Stomach (tissue), 9 donors: ENCODE results near the gene SMARCD2. TPM values are rescaled to one million over a fixed set of nuclear protein-coding genes. Genes with fewer than 3 reads are reported as not detected.
"Not testable (repeated sequence)": the region's sequence is repeated elsewhere in the genome, so short reads cannot be mapped to it uniquely, and the experiment has no call there.

Experiments
- DNase-seq, 2 donors: peaks; one replicate each; pipeline versions ENCODE4 v3.0.0 to v3.0.0-alpha.2; 2013 to 2019
- H3K27ac ChIP-seq, 5 donors: fragments of 200-600 bp in 4 of 5; sonication (generic) in 4 of 5; one replicate each; pipeline ENCODE4 v1.5.1; 2013 to 2019; ENCODE audit warnings: mild to moderate bottlenecking in 1 of 5, moderate library complexity in 1 of 5
- H3K27me3 ChIP-seq, 3 donors: fragments of 200-600 bp; sonication (generic); one replicate each; pipeline ENCODE4 v1.5.1; 2017 to 2019; ENCODE audit warnings: mixed run types in 1 of 3
- H3K36me3 ChIP-seq, 4 donors: fragments of 200-600 bp; sonication (generic); 1 replicate in 3 of 4; 2 replicates in 1 of 4; pipeline ENCODE4 v1.5.1; 2016 to 2019
- H3K4me1 ChIP-seq, 4 donors: fragments of 200-600 bp; sonication (generic); one replicate each; pipeline ENCODE4 v1.5.1; 2016 to 2019
- H3K4me3 ChIP-seq, 4 donors: fragments of 200-600 bp; sonication (generic) in 3 of 4; one replicate each; pipeline ENCODE4 v1.5.1; 2016 to 2019; ENCODE audit warnings: mild to moderate bottlenecking in 1 of 4
- H3K9me3 ChIP-seq, 4 donors: fragments of 200-600 bp; sonication (generic); one replicate each; pipeline ENCODE4 v1.5.1; 2016 to 2019
- EP300 ChIP-seq: sonication (generic); formaldehyde crosslinking; IDR thresholded peaks from one replicate; pipeline ENCODE4 v1.6.1; 2017; ENCODE audit warnings: antibody characterized with exemption
- POLR2A ChIP-seq, 4 donors: fragments of 450-650 bp; IDR thresholded peaks; one replicate each; pipeline ENCODE4 v1.6.1; 2016; ENCODE audit warnings: antibody characterized with exemption in 4 of 4, control low read depth in 2 of 4, mild to moderate bottlenecking in 1 of 4, moderate library complexity in 1 of 4
- POLR2AphosphoS5 ChIP-seq, 3 donors: sonication (generic); formaldehyde crosslinking; IDR thresholded peaks; one replicate each; pipeline ENCODE4 v1.6.1; 2016; ENCODE audit warnings: antibody characterized with exemption in 3 of 3
- WGBS, 5 donors: extraction: QIAGEN DNeasy Blood & Tissue Kit in 3 of 5; methylation state at CpG; one replicate each; pipeline versions ENCODE4 v1.1.5 to v1.1.7; 2013 to 2018; 5-methylcytosine and 5-hydroxymethylcytosine counted together
- intact Hi-C: fragments of 100-400 bp; cut with DNase I; formaldehyde crosslinking; loops from one replicate; pipeline ENCODE4 v1.15.1; 2023; ENCODE audit warnings: low total_unique reads
- polyA plus RNA-seq, 3 donors: library from polyadenylated mRNA; stranded (reverse); fragments of 200-250 nt; gene quantifications; one replicate each; pipeline ENCODE4 v1.2.3, GENCODE V29; 2013
- total RNA-seq, 5 donors: library from RNA; depleted of rRNA; stranded (reverse); fragments of >200 nt; gene quantifications; one replicate each; pipeline versions ENCODE4 v1.1.0 to v1.2.3, GENCODE V29; 2014 to 2016
- TF ChIP-seq, protein P1 (sequence below), 7 experiments: fragments of 450-650 bp in 4 of 7; fragments of 200-600 bp in 3 of 7; sonication (generic) in 3 of 7; IDR thresholded peaks; one replicate each; pipeline ENCODE4 v1.5.1; 2016 to 2019; ENCODE audit warnings: antibody characterized with exemption in 7 of 7, control low read depth in 2 of 7, mild to moderate bottlenecking in 1 of 7
- donor health status: healthy with polysubstance abuse.
- donor health status: Bipolar disorder and iron deficiency.
- donor health status: healthy.

Gene SMARCD2
- total and polyA plus RNA-seq, 8 donors: 65.1 to 244 (median 94.5) TPM

GRCh38 chr17:63859257-63859656 is 16.8 kb upstream of the SMARCD2 start:
- H3K4me1 ChIP-seq: no peaks in the 10 kb centered on the region
- WGBS, 5 donors: 48 to 88% (median 75%) methylated on average over 2 to 3 of the region's 3 CpGs
- H3K9me3 ChIP-seq: no peaks in the 10 kb centered on the region
- H3K27ac ChIP-seq: no peak overlapping the region
- intact Hi-C loops: no loop called here
- H3K36me3 ChIP-seq: no peaks in the 10 kb centered on the region
- TF ChIP-seq, protein P1, sequence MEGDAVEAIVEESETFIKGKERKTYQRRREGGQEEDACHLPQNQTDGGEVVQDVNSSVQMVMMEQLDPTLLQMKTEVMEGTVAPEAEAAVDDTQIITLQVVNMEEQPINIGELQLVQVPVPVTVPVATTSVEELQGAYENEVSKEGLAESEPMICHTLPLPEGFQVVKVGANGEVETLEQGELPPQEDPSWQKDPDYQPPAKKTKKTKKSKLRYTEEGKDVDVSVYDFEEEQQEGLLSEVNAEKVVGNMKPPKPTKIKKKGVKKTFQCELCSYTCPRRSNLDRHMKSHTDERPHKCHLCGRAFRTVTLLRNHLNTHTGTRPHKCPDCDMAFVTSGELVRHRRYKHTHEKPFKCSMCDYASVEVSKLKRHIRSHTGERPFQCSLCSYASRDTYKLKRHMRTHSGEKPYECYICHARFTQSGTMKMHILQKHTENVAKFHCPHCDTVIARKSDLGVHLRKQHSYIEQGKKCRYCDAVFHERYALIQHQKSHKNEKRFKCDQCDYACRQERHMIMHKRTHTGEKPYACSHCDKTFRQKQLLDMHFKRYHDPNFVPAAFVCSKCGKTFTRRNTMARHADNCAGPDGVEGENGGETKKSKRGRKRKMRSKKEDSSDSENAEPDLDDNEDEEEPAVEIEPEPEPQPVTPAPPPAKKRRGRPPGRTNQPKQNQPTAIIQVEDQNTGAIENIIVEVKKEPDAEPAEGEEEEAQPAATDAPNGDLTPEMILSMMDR (IDR thresholded peaks at IDR 0.05): no peak
- no peak for TF ChIP-seq POLR2AphosphoS5 (IDR thresholded peaks at IDR 0.05)
- no peak for TF ChIP-seq EP300
- no peak for TF ChIP-seq POLR2A (IDR thresholded peaks at IDR 0.05)
- H3K4me3 ChIP-seq: no peak overlapping the region
- DNase-seq: no peak
- no peaks in the 10 kb centered on the region for H3K27me3 ChIP-seq

GRCh38 chr17:63856425-63856824 is 13.9 kb upstream of the SMARCD2 start:
- H3K27ac ChIP-seq, H3K4me3 ChIP-seq, H3K9me3 ChIP-seq, H3K4me1 ChIP-seq, intact Hi-C loops, H3K27me3 ChIP-seq, DNase-seq, H3K36me3 ChIP-seq: not testable (repeated sequence)
- WGBS, 5 donors: 85 to 92% (median 90%) methylated on average over 8 of the region's 8 CpGs

- Histone ChIP-seq H3K36me3 (no peaks in the 10 kb centered on the region), H3K27ac (no peak overlapping the region), H3K4me3 (no peak overlapping the region), H3K9me3 (no peaks in the 10 kb centered on the region), H3K27me3 (no peaks in the 10 kb centered on the region), H3K4me1 (no peaks in the 10 kb centered on the region)
- DNase-seq: no peak
- intact Hi-C loops: no loop called here
- no peak for TF ChIP-seq POLR2AphosphoS5 (IDR thresholded peaks at IDR 0.05)
- TF ChIP-seq, protein P1 (IDR thresholded peaks at IDR 0.05): no peak
- no peak for TF ChIP-seq EP300
- no peak for TF ChIP-seq POLR2A (IDR thresholded peaks at IDR 0.05)
- WGBS, 5 donors: 88 to 91% (median 90%) methylated on average over 8 of the region's 8 CpGs
These were observed 12.7 kb upstream of the SMARCD2 start for GRCh38 chr17:63855185-63855584.

DNA sequence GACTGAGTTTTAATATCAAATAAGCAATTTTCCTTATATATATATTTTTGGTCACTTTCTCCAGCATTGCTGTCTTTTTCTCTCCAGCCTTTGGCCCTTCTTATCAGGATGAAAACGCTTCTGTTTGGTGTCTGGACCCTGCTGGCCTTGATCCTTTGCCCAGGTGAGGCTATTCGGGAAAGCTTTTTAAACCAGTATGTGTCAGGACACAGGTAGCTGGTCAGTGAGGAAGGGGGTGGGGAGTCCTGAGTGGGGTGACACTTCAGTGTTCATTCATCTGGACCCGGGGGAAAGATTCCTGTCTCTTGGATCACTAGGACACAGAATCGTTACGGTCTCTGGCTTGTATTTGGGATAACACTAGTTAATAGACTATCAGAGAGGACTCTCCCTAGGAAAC is 12.2 kb upstream of the SMARCD2 start:
- Histone ChIP-seq H3K9me3 (no peaks in the 10 kb centered on the region), H3K27me3 (no peaks in the 10 kb centered on the region), H3K4me1 (no peaks in the 10 kb centered on the region), H3K27ac (no peak overlapping the region), H3K36me3 (no peaks in the 10 kb centered on the region), H3K4me3 (no peak overlapping the region)
- WGBS, 5 donors: 71 to 79% (median 79%) methylated on average over 5 of the region's 5 CpGs
- no peak for DNase-seq
- TF ChIP-seq POLR2AphosphoS5 (IDR thresholded peaks at IDR 0.05): no peak
- no peak for TF ChIP-seq EP300
- intact Hi-C loops: no loop called here

GRCh38 chr17:63853260-63853659 is 10.8 kb upstream of the SMARCD2 start:
- H3K27ac ChIP-seq: no peak overlapping the region
- no peaks in the 10 kb centered on the region for H3K27me3 ChIP-seq
- no peak for DNase-seq
- no peaks in the 10 kb centered on the region for H3K9me3 ChIP-seq
- no peak overlapping the region for H3K4me3 ChIP-seq
- WGBS, 5 donors: 89 to 95% (median 92%) methylated on average over 2 of the region's 2 CpGs
- intact Hi-C loops: no loop called here
- TF ChIP-seq POLR2AphosphoS5 (IDR thresholded peaks at IDR 0.05) (no peak), POLR2A (IDR thresholded peaks at IDR 0.05) (no peak), EP300 (no peak)
- TF ChIP-seq, protein P1 (IDR thresholded peaks at IDR 0.05): no peak
- peaks cover 0 to 12% (median 8%) of the 10 kb centered on the region in 4 donors for H3K4me1 ChIP-seq
- H3K36me3 ChIP-seq: no peaks in the 10 kb centered on the region
